ENCODE measurements around the gene THPO. TPM values are rescaled to one million over a fixed set of nuclear protein-coding genes. Genes with fewer than 3 reads are reported as not detected.
"Not testable (repeated sequence)": the region's sequence is repeated elsewhere in the genome, so short reads cannot be mapped to it uniquely, and the experiment has no call there.

Gene THPO
- total and polyA plus RNA-seq, 9 of the 15 experiments (the other 6 are each of a cell fraction or from before 2014, with no cell fraction given): 0.11 to 1.1 (median 0.35) TPM; not detected in 1

DNA sequence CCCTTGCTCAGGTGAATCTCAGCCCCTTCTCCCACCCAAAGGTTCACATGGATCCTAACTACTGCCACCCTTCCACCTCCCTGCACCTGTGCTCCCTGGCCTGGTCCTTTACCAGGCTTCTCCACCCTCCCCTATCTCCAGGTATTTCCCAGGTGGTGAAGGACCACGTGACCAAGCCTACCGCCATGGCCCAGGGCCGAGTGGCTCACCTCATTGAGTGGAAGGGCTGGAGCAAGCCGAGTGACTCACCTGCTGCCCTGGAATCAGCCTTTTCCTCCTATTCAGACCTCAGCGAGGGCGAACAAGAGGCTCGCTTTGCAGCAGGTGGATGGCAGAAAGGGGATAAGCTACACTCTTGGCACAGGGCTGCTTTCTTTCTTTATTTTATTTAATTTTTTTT, 36.1 kb downstream of the THPO start (continued):
- TF ChIP-seq SP1 (CRISPR knock-in tag; IDR thresholded peaks at IDR 0.05): no peak
- TF ChIP-seq, protein P1, sequence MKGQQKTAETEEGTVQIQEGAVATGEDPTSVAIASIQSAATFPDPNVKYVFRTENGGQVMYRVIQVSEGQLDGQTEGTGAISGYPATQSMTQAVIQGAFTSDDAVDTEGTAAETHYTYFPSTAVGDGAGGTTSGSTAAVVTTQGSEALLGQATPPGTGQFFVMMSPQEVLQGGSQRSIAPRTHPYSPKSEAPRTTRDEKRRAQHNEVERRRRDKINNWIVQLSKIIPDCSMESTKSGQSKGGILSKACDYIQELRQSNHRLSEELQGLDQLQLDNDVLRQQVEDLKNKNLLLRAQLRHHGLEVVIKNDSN (CRISPR knock-in tag; IDR thresholded peaks at IDR 0.05): 0 out of 2 replicates have a peak, but pooled peaks have one; percentile 27

DNA sequence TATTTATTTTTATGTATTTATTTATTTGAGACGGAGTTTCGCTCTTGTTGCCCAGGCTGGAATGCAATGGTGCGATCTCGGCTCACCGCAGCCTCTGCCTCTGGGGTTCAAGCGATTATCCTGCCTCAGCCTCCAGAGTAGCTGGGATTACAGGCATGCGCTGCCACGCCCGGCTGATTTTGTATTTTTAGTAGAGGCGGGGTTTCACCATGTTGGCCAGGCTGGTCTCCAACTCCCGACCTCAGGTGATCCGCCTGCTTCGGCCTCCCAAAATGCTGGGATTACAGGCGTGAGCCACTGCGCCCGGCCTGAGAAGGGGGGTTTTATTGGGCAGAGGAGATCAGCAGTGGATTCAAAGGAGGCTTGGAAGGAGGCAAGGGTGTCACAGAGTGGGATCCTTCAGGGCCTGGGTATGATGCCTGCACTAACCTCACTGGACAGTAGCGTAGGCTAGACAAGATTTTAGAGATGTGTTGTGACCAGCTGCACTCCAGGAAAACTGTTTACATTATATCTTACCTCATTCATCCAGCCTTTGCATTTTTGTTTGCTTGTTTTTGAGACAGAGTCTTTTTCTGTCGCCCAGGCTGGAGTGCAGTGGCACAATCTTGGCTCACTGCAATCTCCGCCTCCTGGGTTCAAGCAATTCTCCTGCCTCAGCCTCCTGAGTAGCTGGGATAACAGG, 38.4 kb downstream of the THPO start:
- peaks cover 16% of the 10 kb centered on the region for H3K79me2 ChIP-seq (ENCODE audit: control insufficient read depth, insufficient read depth, low read length)
- CTCF ChIA-PET (ENCODE audit: low intra/inter-chr PET ratio); ATAC-seq; H3K4me2 ChIP-seq (ENCODE audit: insufficient read depth, low read length); FAIRE-seq; H3K9ac ChIP-seq (ENCODE audit: insufficient read depth in 1 of 2, low read depth in 2 of 2, low read length in 2 of 2); H3K9me1 ChIP-seq (ENCODE audit: control insufficient read depth, insufficient read depth, low read length); DNase-seq (ENCODE audit: extremely low read depth in 1 of 4, low spot score in 3 of 4); BruUV-seq (replicated peaks); H3K9me3 ChIP-seq (replicated peaks; ENCODE audit: control insufficient read depth, insufficient read depth, low read depth, low read length); H3K27me3 ChIP-seq (ENCODE audit: control insufficient read depth in 2 of 2, insufficient read depth in 2 of 2, low read length in 2 of 2); H2AFZ ChIP-seq (ENCODE audit: low read depth, low read length); H3K4me3 ChIP-seq; in situ Hi-C loops (cut with MboI); intact Hi-C loops (cut with micrococcal nuclease); H3K27ac ChIP-seq (ENCODE audit: extremely low read depth, low read depth, low read length); H4K20me1 ChIP-seq (replicated peaks; ENCODE audit: control insufficient read depth, insufficient read depth, low read length): not testable (repeated sequence)
- WGBS (ENCODE audit: insufficient coverage, low coverage, missing lambda C conversion rate): 91% methylated on average over 16 of the region's 19 CpGs
- peaks cover 22 to 52% of the 10 kb centered on the region in 2 experiments for H3K4me1 ChIP-seq (replicated peaks in 1 of 2; ENCODE audit: control insufficient read depth in 2 of 2, insufficient read depth in 2 of 2, low read length in 2 of 2)
- peaks cover 28% of the 10 kb centered on the region; the same call in 2 of the 3 replicates for H3K36me3 ChIP-seq (ENCODE audit: control insufficient read depth, insufficient read depth, low read length)
- POLR2A ChIA-PET: interaction anchor here (1.0 kb wide), 1 partner anchor 22 kb away, joined by 3 read pairs; no protein-coding TSS in a partner anchor

All from K562 (cell line).